ENCODE measurements around the gene PSTPIP2. TPM values are rescaled to one million over a fixed set of nuclear protein-coding genes. Genes with fewer than 3 reads are reported as not detected.

PSTPIP2 gene
- total and polyA plus RNA-seq, 9 of the 15 experiments (the other 6 are each of a cell fraction or from before 2014, with no cell fraction given) = 14.0 to 45.7 (median 27.1) TPM

- TF ChIP-seq ZNF436 (CRISPR knock-in tag; IDR thresholded peaks at IDR 0.05) (no peak), HNRNPUL1 (IDR thresholded peaks at IDR 0.05; ENCODE audit: low read length) (no peak), BMI1 (IDR thresholded peaks at IDR 0.05; ENCODE audit: low read length) (no peak), HNRNPK (IDR thresholded peaks at IDR 0.05; ENCODE audit: low read depth, low read length, poor library complexity, severe bottlenecking) (no peak), SMC3 (conservative IDR thresholded peaks at IDR 0.05; ENCODE audit: insufficient read depth, low read depth, low read length) (no peak), BCOR (IDR thresholded peaks at IDR 0.05) (no peak), SIN3B (IDR thresholded peaks at IDR 0.05; ENCODE audit: low read depth) (no peak), KHSRP (IDR thresholded peaks at IDR 0.05) (0 out of 2 replicates have a peak, but pooled peaks have one; percentile 39), RBM17 (IDR thresholded peaks at IDR 0.05; ENCODE audit: borderline replicate concordance, low read depth, low read length) (no peak), ZNF140 (CRISPR knock-in tag; IDR thresholded peaks at IDR 0.05) (no peak), POLR2G (IDR thresholded peaks at IDR 0.05; ENCODE audit: low read depth, low read length) (no peak), BDP1 (IDR thresholded peaks at IDR 0.05; ENCODE audit: insufficient read depth, insufficient read length) (no peak), ZNF785 (CRISPR knock-in tag; IDR thresholded peaks at IDR 0.05) (no peak), TCF3 (CRISPR knock-in tag; IDR thresholded peaks at IDR 0.05) (peak; percentile 94), ZBTB7A (IDR thresholded peaks at IDR 0.05; ENCODE audit: borderline replicate concordance, control insufficient read depth, low read depth, low read length) (no peak; the same call in 1 of the 2 replicates), GATAD2A (IDR thresholded peaks at IDR 0.05) (0 out of 2 replicates have a peak, but pooled peaks have one; percentile 38), DPF2 (IDR thresholded peaks at IDR 0.05) (peak; percentile 88), CBFA2T2 (conservative IDR thresholded peaks at IDR 0.05) (peak; percentile 90), BRF1 (IDR thresholded peaks at IDR 0.05; ENCODE audit: borderline replicate concordance, extremely low read depth, insufficient read length) (no peak), ZNF239 (CRISPR knock-in tag; IDR thresholded peaks at IDR 0.05) (no peak), PURB (CRISPR knock-in tag; IDR thresholded peaks at IDR 0.05; ENCODE audit: low read depth) (no peak), HNRNPL (IDR thresholded peaks at IDR 0.05; ENCODE audit: low read depth, low read length) (no peak), TFAM (CRISPR knock-in tag; conservative IDR thresholded peaks at IDR 0.05) (no peak)
- TF ChIP-seq, protein P1, sequence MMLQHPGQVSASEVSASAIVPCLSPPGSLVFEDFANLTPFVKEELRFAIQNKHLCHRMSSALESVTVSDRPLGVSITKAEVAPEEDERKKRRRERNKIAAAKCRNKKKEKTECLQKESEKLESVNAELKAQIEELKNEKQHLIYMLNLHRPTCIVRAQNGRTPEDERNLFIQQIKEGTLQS (IDR thresholded peaks at IDR 0.05) = no peak
- TF ChIP-seq, protein P1 (CRISPR knock-in tag; conservative IDR thresholded peaks at IDR 0.05) = no peak
- TF ChIP-seq, protein P2, sequence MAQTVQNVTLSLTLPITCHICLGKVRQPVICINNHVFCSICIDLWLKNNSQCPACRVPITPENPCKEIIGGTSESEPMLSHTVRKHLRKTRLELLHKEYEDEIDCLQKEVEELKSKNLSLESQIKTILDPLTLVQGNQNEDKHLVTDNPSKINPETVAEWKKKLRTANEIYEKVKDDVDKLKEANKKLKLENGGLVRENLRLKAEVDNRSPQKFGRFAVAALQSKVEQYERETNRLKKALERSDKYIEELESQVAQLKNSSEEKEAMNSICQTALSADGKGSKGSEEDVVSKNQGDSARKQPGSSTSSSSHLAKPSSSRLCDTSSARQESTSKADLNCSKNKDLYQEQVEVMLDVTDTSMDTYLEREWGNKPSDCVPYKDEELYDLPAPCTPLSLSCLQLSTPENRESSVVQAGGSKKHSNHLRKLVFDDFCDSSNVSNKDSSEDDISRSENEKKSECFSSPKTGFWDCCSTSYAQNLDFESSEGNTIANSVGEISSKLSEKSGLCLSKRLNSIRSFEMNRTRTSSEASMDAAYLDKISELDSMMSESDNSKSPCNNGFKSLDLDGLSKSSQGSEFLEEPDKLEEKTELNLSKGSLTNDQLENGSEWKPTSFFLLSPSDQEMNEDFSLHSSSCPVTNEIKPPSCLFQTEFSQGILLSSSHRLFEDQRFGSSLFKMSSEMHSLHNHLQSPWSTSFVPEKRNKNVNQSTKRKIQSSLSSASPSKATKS (CRISPR knock-in tag; IDR thresholded peaks at IDR 0.05) = no peak
- TF ChIP-seq, protein P3, sequence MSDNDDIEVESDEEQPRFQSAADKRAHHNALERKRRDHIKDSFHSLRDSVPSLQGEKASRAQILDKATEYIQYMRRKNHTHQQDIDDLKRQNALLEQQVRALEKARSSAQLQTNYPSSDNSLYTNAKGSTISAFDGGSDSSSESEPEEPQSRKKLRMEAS (CRISPR knock-in tag; IDR thresholded peaks at IDR 0.05) = peak; percentile 27; the same call in 1 of the 2 replicates
Observed at GRCh38 chr18:46060359-46060841, 11.7 kb downstream of the PSTPIP2 start (continued).
